Measurements from ENCODE around the gene MARCHF2.

MARCHF2 gene

GRCh38 chr19:8395621-8396082 is 17.5 kb upstream of the MARCHF2 start:
- Histone ChIP-seq H3K4me2 (ENCODE audit: low read depth, low read length) (no peak overlapping the region), H4K20me1 (ENCODE audit: insufficient read depth, low read length) (peaks cover 19% of the 10 kb centered on the region; the same call in 1 of the 2 replicates), H3K9me3 (replicated peaks; ENCODE audit: insufficient read depth, low read length) (no peaks in the 10 kb centered on the region), H3K9ac (ENCODE audit: low read length) (no peak overlapping the region), H3K36me3 (replicated peaks; ENCODE audit: insufficient read depth, low read length) (no peaks in the 10 kb centered on the region), H3K27me3 (replicated peaks; ENCODE audit: insufficient read depth, low read length) (no peaks in the 10 kb centered on the region), H3K4me1 (ENCODE audit: low read length) (peaks cover 13% of the 10 kb centered on the region), H2AFZ (ENCODE audit: low read length) (no peak overlapping the region), H3F3A (ENCODE audit: insufficient read depth, low read length) (no peaks in the 10 kb centered on the region; the same call in 1 of the 2 replicates), H3K27ac (ENCODE audit: low read length) (no peak overlapping the region), H3K4me3 (ENCODE audit: low read length) (no peak overlapping the region), H3K9me2 (replicated peaks; ENCODE audit: insufficient read depth, low read length) (no peaks in the 10 kb centered on the region), H3K79me2 (ENCODE audit: low read length) (peaks cover 89% of the 10 kb centered on the region)
- TF ChIP-seq EZH2 (optimal IDR thresholded peaks at IDR 0.05; ENCODE audit: low read depth, low read length) (no peak), EZH2phosphoT487 (IDR thresholded peaks at IDR 0.05; ENCODE audit: low read length) (no peak), CTCF (IDR thresholded peaks at IDR 0.05; ENCODE audit: low read length) (no peak)
- DNase-seq = no peak

DNA sequence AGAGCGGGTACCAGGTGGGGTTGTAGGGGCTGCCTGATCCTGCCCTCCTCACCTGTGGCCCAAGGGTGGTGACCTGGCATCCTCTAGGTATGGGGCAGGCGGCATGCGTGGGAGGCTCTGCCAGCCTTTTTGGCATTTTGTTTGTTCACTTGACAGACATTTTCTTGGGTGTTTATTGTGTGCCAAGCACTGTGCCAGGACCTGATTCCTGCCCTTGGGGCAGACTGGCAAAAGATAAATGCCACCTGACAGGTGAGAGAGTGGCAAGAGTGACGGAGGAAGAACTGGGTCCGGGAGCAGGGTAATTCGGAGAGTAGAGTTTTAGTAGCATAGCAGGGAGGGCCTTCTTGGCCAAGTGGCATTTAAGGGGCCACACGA is 16.9 kb upstream of the MARCHF2 start:
- no peak overlapping the region for H3K27ac ChIP-seq (ENCODE audit: low read length)
- peaks cover 9% of the 10 kb centered on the region for H3K4me1 ChIP-seq (ENCODE audit: low read length)
- H3K27me3 ChIP-seq (replicated peaks; ENCODE audit: insufficient read depth, low read length) = no peaks in the 10 kb centered on the region
- no peaks in the 10 kb centered on the region for H3K9me2 ChIP-seq (replicated peaks; ENCODE audit: insufficient read depth, low read length)
- DNase-seq = no peak
- no peak overlapping the region for H3K9ac ChIP-seq (ENCODE audit: low read length)
- no peak overlapping the region for H3K4me2 ChIP-seq (ENCODE audit: low read depth, low read length)
- no peak overlapping the region for H2AFZ ChIP-seq (ENCODE audit: low read length)
- no peaks in the 10 kb centered on the region for H3K36me3 ChIP-seq (replicated peaks; ENCODE audit: insufficient read depth, low read length)
- H3K79me2 ChIP-seq (ENCODE audit: low read length) = peaks cover 85% of the 10 kb centered on the region
- no peak for TF ChIP-seq CTCF (IDR thresholded peaks at IDR 0.05; ENCODE audit: low read length)
- no peak for TF ChIP-seq EZH2phosphoT487 (IDR thresholded peaks at IDR 0.05; ENCODE audit: low read length)
- TF ChIP-seq EZH2 (optimal IDR thresholded peaks at IDR 0.05; ENCODE audit: low read depth, low read length) = no peak
- H4K20me1 ChIP-seq (ENCODE audit: insufficient read depth, low read length) = peaks cover 16% of the 10 kb centered on the region; the same call in 1 of the 2 replicates
- no peak overlapping the region for H3K4me3 ChIP-seq (ENCODE audit: low read length)
- no peaks in the 10 kb centered on the region; the same call in 1 of the 2 replicates for H3F3A ChIP-seq (ENCODE audit: insufficient read depth, low read length)
- no peaks in the 10 kb centered on the region for H3K9me3 ChIP-seq (replicated peaks; ENCODE audit: insufficient read depth, low read length)

DNA sequence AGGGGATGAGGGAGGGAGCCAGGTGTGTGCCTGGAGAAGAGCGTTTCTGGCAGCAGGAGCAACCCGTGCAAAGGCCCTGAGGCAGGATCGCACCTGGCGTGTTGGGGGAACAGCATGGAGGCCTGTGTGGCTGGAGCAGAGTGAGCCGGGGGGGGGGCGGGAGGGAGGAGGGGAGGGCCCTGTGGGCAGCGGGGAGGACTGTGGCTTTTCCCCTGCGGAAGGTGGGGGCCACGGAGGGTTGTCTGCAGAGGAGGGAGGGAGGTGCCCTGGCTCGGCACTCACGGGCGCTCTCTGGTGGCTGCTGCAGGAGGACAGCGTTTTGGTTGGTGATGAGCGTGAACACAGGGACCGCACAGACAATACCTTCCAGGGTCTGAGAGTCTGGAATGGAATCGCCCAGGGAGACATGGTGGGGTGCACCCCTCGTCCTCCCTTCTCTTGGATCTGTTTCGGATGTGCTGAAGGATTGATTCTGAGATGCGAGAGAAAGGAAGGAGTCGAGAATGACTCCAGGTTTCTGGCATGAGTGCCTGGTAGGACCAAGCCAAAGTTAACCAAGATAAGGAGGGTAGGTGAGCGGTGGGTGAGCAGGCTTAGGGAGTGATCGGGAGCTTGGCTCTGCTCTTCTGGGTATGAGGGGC is 16.4 kb upstream of the MARCHF2 start:
- TF ChIP-seq CTCF (IDR thresholded peaks at IDR 0.05; ENCODE audit: low read length) = peak; percentile 78
- no peak for TF ChIP-seq EZH2 (optimal IDR thresholded peaks at IDR 0.05; ENCODE audit: low read depth, low read length)
- TF ChIP-seq EZH2phosphoT487 (IDR thresholded peaks at IDR 0.05; ENCODE audit: low read length) = no peak
- H3F3A ChIP-seq (ENCODE audit: insufficient read depth, low read length) = no peaks in the 10 kb centered on the region; the same call in 1 of the 2 replicates
- H3K36me3 ChIP-seq (replicated peaks; ENCODE audit: insufficient read depth, low read length) = no peaks in the 10 kb centered on the region
- DNase-seq = peak; percentile 84
- no peak overlapping the region for H3K9ac ChIP-seq (ENCODE audit: low read length)
- H3K4me2 ChIP-seq (ENCODE audit: low read depth, low read length) = no peak overlapping the region
- peaks cover 11% of the 10 kb centered on the region; the same call in 1 of the 2 replicates for H4K20me1 ChIP-seq (ENCODE audit: insufficient read depth, low read length)
- no peaks in the 10 kb centered on the region for H3K9me2 ChIP-seq (replicated peaks; ENCODE audit: insufficient read depth, low read length)
- no peak overlapping the region for H3K4me3 ChIP-seq (ENCODE audit: low read length)
- H2AFZ ChIP-seq (ENCODE audit: low read length) = no peak overlapping the region
- H3K27me3 ChIP-seq (replicated peaks; ENCODE audit: insufficient read depth, low read length) = no peaks in the 10 kb centered on the region
- H3K79me2 ChIP-seq (ENCODE audit: low read length) = peaks cover 80% of the 10 kb centered on the region
- H3K9me3 ChIP-seq (replicated peaks; ENCODE audit: insufficient read depth, low read length) = no peaks in the 10 kb centered on the region
- H3K4me1 ChIP-seq (ENCODE audit: low read length) = peaks cover 9% of the 10 kb centered on the region; the same call in 1 of the 2 replicates
- H3K27ac ChIP-seq (ENCODE audit: low read length) = no peak overlapping the region
